ENCODE data around the gene CCDC80. TPM values are rescaled to one million over a fixed set of nuclear protein-coding genes. Genes with fewer than 3 reads are reported as not detected.
"Not testable (repeated sequence)": the region's sequence is repeated elsewhere in the genome, so short reads cannot be mapped to it uniquely, and the experiment has no call there.

Gene CCDC80
- polyA plus RNA-seq, 12 donors: 34.8 to 204 (median 62.6) TPM; not detected in 1

DNA sequence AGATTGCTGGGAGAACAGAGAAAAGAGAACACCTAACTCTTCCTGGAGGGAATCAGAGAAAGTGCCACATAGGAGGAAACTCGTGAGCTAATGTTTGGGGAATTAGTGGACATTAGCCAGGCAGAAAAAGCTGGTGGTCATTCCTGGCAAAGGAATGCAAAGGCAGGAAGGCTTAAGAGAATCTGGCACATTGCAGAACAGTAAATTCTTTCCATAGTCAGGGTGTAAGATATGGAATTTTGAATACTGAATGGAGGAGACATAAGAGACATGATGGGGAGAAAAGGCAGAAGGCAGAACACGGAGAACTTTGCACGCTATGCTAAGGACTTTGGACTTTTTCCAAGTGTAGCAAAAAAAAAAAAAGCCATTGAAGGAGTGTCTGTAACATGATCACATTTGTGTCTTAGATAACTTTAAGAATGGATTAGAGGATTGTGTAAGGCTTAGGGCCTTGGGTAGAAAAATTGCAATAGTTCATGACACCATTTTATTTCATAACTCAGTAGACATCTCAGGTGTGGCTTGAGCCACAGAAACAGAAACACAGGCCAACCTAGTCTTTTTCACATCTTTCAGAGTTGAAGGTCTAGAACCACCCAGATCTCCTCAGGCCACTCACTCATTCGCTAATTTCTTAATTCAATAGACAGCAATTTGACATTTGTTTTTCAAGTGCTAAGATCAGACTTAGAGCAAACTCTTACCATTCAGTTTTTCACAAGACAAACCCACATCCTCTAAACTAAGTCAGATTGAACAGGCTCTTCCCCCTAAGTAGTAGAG lies 31.2 kb upstream of the CCDC80 start:
- DNase-seq: no peak

DNA sequence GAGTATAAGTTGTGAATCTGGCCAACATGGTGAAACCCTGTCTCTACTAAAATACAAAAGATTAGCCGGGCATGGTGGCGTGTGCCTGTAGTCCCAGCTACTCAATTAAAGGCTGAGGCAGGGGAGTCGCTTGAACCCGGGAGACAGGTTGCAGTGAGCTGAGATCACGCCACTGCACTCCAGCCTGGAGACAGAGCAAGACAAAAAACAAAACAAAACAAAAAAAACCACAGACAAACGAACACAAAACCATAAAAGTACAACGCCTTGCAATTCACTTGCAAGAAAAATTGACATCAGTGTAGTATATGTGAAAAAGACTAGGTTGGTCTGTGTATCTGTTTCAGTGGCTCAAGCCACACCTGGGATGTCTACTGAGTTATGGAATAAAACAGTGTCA lies 29.9 kb upstream of the CCDC80 start:
- DNase-seq: no peak

DNA sequence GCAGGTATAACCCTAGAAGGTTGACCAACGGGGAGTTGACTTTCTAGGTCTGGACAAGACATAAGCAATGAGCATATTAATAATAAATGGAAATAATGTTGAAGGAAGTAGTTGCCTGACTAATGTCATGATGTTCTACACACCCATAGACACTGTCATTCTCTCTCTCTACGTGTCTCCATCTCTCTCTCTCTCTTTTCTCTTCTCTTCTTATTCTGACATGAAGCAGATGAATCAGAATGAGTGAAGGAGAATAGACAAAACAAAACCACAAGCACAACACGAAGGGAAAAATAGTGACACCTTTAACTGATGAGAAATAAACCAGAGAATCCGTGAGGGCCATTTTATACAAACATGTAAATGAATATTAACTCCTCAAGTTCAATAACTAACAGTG lies 26.7 kb upstream of the CCDC80 start:
- DNase-seq: no peak

DNA sequence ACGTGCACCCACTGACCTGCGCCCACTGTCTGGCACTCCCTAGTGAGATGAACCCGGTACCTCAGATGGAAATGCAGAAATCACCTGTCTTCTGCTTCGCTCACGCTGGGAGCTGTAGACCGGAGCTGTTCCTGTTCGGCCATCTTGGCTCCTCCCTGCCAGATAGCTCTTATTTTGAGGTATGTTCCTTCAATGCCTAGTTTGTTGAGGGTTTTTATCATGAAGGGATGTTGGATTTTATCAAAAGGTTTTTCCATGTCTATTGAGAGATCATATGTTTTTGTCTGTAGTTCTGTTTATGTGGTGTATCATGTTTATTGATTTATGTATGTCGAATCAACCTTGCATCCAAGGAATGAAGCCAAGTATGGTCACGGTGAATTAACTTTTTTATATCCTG lies 24.1 kb upstream of the CCDC80 start:
- not testable (repeated sequence) for DNase-seq

DNA sequence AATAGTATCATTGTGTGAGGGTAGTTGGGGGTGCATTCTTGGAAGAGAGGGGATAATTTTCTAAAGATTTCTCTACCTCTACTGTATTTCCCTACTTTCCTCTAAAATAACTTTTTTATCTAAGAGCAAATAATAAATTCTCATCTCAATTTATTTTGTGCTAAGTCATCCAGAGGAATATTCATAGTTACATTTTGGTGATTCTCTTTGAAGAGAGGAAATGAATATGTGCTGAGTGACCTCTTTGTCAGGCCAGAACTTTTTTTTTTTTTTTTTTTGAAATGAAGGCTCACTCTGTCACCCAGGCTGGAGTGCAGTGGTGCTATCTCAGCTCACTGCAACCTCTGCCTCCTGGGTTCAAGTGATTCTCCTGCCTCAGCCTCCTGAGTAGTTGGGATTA lies 15.1 kb upstream of the CCDC80 start:
- no peak for DNase-seq

DNA sequence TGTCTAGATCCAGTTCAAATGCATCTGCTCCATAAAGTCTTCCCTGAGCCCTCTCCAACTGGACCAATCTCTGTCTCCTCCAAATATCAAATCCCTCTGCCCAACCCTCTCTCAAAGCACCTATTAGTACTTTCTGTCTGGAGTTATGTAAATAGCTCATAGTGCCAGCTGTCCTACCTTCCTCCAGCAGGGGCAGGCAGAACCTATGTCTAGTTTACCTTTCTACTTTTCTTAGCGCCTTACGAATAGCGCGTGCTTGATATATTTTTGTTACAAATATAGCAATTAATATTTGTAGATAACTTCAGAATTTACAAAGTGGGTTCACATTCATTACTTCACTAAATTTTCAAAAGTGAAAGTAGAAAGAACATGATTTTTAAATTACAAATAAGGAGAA lies 14.0 kb upstream of the CCDC80 start:
- no peak for DNase-seq

DNA sequence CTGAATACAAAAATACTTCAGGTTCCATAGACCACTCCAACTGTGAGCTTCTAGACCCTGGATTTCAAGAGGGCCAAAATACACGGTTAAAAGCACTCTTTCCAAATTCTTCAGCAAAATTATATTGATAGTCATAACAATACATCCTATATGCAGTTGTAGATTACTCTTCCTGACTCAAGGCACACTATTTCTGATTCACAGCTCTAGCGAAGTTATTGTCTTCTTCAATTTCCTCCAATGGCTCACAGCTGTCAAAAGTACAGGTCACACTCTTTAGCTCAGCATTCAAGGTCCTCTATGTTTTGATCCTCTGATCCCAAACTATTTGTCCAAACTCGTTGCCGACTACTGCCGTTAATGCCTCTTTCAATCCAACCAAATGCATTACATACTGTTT lies 13.5 kb upstream of the CCDC80 start:
- DNase-seq: no peak

DNA sequence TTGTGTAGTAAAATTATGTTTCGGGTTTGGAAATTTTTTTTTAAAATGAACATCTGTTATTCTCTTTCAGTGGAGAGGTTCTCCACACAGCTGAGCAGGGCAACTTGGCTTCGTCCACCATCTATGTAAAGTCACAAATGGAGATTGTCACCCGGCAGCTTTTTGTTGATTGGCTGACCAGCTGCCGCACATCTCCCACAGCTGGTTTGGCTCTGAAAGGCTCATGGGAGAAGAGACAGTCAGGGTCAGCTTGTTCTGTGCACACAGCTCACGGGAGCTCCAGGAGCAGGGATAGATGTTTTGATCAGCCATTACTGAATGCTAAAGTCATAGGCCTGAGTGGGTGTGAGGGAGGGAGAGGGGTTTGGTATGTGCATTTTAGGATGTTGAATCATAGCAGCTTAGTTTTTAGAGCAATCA lies 12.9 kb upstream of the CCDC80 start:
- DNase-seq: no peak

DNA sequence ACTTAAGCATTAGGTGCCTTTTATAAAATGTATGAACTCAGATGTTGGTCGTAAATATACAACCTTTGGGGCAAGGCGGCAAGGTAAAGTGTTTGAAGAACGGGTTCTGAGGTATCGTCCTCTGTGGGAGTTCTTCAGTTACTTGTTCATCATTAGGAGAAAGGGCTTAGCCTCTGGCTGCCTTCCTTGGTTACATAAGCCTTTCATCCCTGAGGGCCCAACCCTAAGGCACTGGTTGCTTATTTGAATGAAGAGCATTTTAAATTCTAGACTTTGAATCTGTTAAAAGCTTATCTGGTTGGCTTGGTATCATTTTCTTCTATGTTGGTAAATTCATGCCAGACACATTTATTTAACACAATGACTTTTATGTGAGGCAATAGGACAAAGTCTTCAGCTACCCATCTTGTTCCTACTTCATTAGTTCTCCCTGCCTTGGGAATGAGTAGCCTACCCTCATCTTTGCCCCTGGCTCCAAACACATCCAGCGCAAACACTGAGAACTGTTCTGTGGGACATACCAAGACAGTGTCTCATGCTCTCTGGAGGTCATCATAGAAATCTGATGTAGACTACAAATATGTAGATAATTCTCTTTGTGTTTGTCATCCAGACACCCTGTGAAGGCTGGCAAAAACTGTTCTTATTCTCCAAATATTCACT lies 12.4 kb upstream of the CCDC80 start:
- no peak for DNase-seq

DNA sequence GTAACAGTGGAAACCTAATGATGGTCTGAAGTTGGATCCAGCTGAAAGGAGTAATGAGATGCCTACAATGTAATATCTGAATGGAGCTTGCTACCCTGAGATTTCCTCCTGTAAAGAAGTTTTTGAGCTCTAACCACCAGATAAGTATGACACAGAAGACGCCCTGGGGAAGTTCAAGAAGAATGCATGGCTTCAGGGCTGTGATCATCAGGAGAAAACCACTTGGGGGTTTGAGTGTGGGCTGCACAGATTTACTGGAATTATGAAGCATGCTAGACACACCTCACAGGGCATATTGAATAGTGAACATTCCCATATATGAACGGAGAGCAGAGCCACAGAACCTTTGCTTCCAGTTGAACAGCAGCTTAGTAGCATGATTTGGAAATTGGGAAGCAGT lies 10.6 kb upstream of the CCDC80 start:
- DNase-seq: no peak

DNA sequence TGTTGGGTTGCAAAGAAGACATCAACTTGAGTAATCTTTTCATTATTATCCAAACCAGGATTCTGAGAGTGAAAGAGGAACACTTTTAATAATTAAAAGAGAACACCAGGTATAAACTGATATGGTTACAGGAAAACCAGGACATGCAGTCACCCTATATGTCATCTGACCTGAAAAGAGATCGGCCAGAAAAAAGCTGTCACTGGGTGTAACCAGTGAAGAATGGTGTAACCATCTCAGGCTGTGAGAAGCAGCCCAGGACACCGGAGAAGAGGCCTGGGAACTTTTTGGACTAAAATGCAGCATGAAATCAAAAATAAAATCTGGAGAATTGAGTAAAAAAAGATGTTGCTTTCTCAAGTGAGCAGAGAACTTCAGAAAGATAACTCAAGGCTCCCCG lies 10.1 kb upstream of the CCDC80 start:
- no peak for DNase-seq

DNA sequence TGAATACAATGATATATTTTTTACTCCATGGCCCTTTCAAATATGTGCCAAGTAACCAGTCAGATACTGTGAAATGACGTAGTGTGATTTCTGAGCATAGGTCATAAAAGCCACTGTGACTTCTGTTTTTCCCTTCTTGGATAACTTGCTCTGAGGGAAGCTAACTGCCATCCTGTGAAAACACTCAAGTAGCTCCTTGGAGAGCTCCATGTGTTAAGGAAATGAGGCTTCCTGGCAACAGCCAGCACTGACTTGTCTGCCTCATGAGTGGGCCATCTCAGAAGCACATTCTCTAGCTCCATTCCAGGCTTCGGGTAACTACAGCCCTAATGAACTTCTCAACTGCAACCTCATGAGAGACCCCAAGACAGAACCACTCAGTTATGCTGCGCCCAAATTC lies 9.5 kb upstream of the CCDC80 start:
- no peak for DNase-seq

DNA sequence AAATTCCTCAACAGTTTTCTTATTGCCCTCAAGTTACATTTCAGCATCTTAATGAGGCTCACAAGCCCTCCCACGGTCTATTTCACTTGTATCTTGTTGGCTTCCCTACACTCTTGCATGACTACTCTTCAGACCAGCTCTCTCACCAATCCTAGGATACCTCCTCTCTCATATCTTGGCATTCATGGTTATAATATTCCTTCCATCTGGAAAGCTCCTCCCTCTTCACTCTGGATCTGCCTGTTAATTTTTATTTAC lies 8.5 kb upstream of the CCDC80 start:
- DNase-seq: no peak

DNA sequence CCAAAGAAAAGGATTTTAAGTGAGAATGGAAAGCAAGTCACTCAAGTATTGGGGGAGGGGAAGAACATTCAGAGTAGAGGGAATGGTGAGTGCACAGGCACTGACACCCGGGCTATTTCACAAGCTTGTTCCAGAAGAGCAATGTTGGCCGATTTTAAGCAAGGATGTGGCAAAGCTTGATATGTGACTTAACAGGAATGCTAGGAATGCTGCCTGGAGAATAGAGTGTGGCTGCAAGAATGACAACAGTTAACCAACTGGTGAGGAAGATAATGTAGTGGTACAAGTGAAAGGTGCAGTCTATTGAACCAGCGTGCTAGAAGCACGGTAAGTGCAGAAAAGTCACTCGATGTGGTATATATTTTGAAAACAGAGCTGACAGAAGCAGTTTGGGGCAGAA lies 6.2 kb upstream of the CCDC80 start:
- no peak for DNase-seq

DNA sequence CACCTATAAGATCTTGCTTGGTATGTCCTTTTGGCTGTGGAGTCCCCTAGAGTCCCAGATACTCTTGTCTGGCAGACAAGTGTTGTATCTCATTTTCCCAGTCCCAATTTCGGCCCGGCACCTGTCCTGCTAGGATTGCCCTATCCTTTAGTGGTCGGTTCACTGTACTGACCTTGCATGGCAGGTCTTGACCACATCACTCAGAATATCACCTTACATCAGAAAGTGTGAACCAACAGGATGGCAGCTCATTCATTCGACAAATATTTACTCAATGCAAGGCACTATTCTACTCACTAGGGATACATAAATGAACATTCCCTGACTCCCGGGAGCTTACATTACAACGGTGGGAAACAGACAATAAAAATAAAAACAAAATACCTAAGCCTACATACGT lies 5.7 kb upstream of the CCDC80 start:
- DNase-seq: no peak

DNA sequence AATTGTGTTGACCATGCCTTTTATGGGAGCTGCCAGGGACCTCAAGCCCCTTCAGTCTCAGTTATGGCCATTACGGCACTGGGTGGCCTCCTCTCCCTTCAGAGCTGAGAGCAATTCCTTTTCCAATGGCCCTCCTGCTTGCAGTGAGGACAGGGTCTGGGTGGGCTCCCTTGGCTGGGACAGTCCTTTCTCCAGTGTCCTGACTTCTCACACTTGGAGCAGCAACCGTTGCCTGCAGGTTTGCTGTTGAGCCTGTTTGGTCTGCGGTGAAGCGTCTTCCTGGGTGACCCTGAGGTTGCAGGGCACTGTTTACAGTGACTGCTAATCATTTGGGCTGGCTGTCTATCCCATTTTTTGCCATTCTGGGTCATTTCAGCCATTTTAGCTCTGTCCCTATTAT lies 3.5 kb upstream of the CCDC80 start:
- DNase-seq: no peak

DNA sequence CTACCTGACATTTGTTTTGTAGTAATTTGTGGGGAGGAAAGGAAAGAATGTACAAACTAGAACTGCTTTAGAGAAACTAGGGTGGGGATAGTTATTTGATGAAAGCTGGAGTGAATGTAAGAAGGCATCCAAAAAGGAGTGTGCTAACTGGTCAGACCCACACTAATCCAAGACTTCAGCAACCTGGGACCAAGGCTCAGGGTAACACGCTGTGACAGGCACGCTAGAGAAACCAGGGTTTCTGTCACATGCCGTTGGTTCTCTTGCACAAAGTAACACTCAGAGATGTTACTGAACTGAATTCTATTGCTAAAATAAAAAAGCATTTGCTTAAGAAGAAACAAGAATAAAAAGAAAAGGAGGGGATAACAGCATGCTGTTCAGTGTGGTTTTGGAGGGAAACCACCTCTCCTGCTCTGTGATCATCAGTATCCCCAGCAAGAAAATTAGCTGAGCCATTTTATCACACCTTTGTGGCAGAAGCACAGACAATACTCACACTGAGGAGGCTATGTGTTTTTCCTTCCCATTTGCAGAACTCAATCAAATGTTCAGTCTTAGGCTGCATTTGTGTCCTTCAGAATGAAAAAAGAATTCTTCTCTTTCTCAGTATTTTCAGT lies 2.8 kb upstream of the CCDC80 start:
- DNase-seq: no peak

DNA sequence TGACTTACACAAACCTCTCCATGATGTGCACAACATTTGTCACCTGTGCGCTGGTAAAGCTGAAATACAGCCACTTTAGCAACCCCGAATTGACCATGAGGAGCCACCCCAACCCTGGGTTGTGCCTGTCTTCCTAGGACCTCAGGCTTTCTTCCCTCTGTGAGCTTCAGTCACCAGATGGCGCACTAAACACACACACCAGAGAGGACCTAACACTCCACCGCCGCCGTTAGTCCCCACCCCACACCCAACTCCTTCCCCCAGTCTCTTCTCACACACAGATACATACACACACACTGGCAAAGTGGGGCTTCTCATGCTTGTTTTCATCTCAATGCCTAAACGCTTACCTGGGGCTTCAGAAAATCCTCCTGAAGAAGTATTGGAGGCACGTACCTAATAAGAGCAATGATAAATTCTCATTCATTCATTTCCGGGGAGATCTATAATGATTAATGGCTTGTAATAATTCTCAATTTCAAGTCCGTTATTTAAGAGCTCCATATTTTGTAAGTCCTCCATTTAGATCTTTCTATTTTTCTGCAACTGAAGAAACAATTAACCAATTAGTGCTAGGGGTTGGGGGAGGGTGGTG lies 2.1 kb upstream of the CCDC80 start:
- DNase-seq: peak; percentile 89

DNA sequence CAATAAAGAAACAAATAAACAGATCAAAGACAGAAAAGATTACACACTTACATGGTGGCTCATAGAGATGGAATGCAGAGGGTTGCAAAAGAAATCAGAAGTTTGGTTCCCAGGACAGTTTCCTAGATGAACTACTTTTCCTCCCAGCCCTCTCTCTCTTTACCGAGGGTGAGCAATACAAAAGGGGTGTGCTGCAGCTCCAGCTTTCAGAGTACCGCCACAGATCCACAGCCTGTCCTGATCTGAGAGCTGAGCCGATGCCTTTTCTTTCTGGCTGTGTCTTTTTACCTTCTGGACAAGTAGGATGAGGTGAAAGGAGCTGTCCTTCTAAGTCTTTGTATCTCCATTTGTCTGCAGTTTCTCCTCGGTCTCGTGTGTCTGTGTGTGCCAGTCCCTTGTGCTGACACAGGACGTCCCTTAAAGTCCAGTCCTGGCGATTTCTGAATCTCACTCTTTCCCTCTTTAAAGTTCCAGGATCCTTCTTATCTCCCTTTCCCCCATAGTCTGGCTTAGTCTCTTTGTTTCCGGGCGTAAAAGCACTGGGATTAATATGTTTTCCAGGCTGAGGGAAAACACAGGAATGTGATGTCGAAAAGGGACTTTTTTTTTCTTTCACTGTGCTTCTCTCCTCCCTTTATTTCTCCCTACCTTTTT lies 540 bp downstream of the CCDC80 start:
- peak; percentile 64 for DNase-seq

DNA sequence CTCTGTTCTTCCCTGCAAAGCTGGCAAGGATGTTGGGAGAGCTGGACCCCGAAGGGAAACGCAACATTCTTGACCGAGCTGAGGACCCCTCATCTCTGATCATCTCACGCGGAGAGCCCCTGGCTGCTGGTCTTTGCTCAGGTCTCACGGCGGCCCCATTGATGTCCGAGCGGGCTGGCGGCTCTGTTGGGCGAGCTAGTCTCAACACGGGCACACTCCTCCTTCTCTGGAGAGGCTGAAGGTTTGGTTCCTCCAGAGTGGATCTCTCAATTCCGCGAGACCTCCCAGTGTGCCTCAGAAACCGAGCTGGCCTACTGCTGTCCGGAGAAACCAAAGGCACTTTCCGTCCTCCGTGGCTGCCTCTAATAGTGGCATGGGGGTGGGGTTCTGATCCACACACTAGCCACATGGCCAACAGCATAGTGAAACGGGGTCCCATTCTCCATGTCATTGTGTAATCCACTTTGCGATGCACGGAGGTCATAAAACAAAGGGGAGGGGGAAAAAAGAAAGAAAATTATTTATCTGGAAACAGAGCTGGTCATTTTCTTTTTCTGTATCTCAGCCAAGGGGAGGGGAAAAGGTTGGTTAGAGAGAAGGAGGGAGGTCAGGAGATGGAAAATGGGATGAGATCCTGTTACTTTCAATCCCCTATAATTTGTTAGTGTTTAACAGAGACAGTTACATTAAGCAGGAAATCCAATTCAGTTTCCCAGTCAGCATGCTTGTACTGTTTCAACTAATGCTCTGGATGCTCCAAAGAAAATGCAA lies 1.3 kb downstream of the CCDC80 start:
- DNase-seq: peak; percentile 39

DNA sequence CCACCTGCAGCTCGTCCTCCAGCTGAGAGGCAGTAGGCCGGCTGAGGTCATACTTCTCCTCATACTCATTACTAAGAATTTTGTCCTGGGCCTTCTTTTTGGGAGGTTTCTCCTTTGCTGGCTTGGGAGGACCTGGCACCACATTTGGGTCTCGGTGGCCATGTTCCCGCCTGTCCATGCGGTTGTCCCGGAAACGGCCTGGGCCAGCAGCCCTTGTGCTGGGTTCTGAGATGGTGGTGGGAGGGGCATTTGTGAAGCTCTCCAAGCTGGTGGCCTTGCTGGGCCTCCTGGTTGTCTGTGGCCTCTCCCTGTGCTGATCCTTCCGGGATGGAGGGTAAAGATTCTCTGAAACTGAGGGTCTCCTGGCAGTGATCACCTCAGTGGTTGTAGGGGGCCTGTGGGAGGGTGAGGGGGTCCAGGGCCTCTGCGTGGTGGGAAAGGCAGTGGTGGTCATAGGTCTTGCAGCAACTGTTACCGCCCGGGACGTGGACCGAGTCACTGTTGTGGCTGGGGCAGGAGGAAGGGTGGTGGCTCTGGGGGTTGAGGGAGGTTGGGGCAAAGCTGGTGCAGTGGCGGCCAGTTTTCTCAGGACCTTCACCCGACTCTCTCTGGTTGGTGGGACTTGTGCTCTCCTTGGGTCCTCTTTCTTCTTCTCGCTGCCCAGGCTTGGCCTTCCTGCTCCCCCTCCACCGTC lies 2.5 kb downstream of the CCDC80 start:
- no peak for DNase-seq
